ENCODE results near the gene RAPGEF4. TPM values are rescaled to one million over a fixed set of nuclear protein-coding genes. Genes with fewer than 3 reads are reported as not detected.

RAPGEF4 gene
- total RNA-seq, 1 experiment from 2014 or later = 1.4 TPM

- Mint-ChIP-seq H3K4me3 (no peak overlapping the region), H3K4me1 (peaks cover 17 to 29% of the 10 kb centered on the region in 2 experiments), H3K27ac (no peak overlapping the region), H3K9me3 (no peaks in the 10 kb centered on the region; a peak in 2 of 5 replicates), H3K36me3 (ENCODE audit: insufficient read depth in 1 of 3, low read depth in 3 of 3) (no peaks in the 10 kb centered on the region), H3K27me3 (ENCODE audit: low read depth) (peaks cover 2% of the 10 kb centered on the region; the same call in 1 of the 2 replicates)
- Histone ChIP-seq H3K14ac (ENCODE audit: insufficient read depth, low read length) (no peak overlapping the region), H3K79me1 (ENCODE audit: insufficient read depth, low read depth, low read length, poor library complexity, severe bottlenecking) (no peaks in the 10 kb centered on the region), H2BK15ac (ENCODE audit: low read depth, low read length) (no peak overlapping the region), H4K8ac (replicated peaks; ENCODE audit: insufficient read length, low read depth, low read length) (no peak overlapping the region), H2BK12ac (ENCODE audit: insufficient read length, low read depth, low read length) (no peak overlapping the region), H3K79me2 (ENCODE audit: insufficient read depth, low read length) (no peaks in the 10 kb centered on the region), H2BK120ac (ENCODE audit: low read depth, low read length, poor library complexity, severe bottlenecking) (no peak overlapping the region), H3K4me1 (ENCODE audit: insufficient read depth, low read length) (no peaks in the 10 kb centered on the region; the same call in 1 of the 2 replicates), H3K4me2 (ENCODE audit: insufficient read depth, insufficient read length, low read length) (no peak overlapping the region), H3K18ac (ENCODE audit: insufficient read length, low read depth, low read length) (no peak overlapping the region), H2BK20ac (ENCODE audit: low read depth, low read length, poor library complexity, severe bottlenecking) (no peak overlapping the region), H3K9ac (ENCODE audit: extremely low read depth, insufficient read length, low read length) (no peak overlapping the region), H3K9me3 (ENCODE audit: control insufficient read depth, low read depth, low read length) (no peaks in the 10 kb centered on the region), H3K4ac (ENCODE audit: low read depth, low read length) (no peak overlapping the region), H3K23ac (ENCODE audit: insufficient read length, low read depth, low read length) (no peak overlapping the region), H2BK5ac (ENCODE audit: insufficient read length, low read length) (no peak overlapping the region), H3K27ac (ENCODE audit: insufficient read length, low read depth, low read length) (no peak overlapping the region), H2AFZ (ENCODE audit: low read length) (no peak overlapping the region), H2AK5ac (ENCODE audit: insufficient read length, low read length) (no peak overlapping the region), H3K56ac (ENCODE audit: insufficient read length, low read depth, low read length) (no peak overlapping the region), H4K5ac (ENCODE audit: insufficient read length, low read depth, low read length) (no peak overlapping the region), H4K20me1 (ENCODE audit: control insufficient read depth, insufficient read depth, insufficient read length) (no peaks in the 10 kb centered on the region), H4K91ac (ENCODE audit: insufficient read length, low read depth, low read length) (no peak overlapping the region), H3K23me2 (ENCODE audit: insufficient read length, low read depth, low read length, poor library complexity, severe bottlenecking) (no peaks in the 10 kb centered on the region), H3T11ph (ENCODE audit: low read length) (no peak overlapping the region), H3K27me3 (ENCODE audit: insufficient read depth, low read length) (no peaks in the 10 kb centered on the region)
- no peak for DNase-seq
- WGBS (ENCODE audit: extremely low coverage, insufficient read length, low lambda C conversion rate) = no CpG with 5 or more reads among the region's 3 CpGs
- no peak for TF ChIP-seq CTCF (conservative IDR thresholded peaks at IDR 0.05)
Measured at GRCh38 chr2:172943539-172943938, 207.9 kb downstream of the RAPGEF4 start.
